HG03159 (cell line): ENCODE results near the gene INO80.

ENCODE experiments used
- ATAC-seq: cut with Tn5 transposase; IDR thresholded peaks from one replicate; pipeline ENCODE4 v1.9.1; 2021; ENCODE audit warnings: mild to moderate bottlenecking, moderate library complexity; ENCODE audit not compliant: unreplicated experiment

Gene INO80

DNA sequence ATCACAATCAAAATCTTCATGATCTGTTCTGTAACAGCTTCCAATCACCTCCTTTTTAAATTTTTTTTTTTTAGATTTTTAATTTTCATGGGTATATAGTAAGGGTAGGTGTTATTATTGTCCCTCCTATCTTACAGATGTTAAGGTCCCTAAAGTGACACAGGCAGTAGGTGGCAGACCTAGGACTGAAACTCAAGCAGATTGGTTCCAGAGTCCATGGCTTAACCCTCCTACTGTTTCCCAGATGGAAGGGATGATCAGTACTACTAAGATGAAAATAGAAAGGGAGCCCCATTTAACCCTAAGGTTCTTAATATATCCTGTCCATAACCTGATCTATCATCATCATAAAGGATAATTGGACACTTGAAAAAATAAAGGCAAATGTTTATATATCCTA lies 105.7 kb downstream of the INO80 start:
- ATAC-seq = no peak

DNA sequence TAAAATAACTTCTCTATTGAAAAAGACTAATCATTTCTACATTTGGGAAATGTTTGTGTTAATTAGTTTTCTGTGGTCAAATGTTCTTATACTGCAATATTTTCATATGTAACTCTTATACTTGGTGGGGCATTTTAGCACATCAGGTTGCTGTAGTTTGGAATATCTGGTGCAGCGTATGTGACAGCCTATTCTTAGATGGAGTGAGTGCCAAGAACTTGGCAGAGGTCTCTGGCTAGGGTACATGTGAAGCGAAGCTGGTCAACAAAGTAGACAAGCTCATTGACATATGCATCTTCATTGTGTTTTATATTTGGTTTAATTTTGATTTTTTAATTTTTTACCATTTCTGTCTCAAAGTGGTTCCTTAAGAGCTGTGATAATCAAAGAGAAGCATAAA lies 109.6 kb downstream of the INO80 start:
- ATAC-seq = no peak

DNA sequence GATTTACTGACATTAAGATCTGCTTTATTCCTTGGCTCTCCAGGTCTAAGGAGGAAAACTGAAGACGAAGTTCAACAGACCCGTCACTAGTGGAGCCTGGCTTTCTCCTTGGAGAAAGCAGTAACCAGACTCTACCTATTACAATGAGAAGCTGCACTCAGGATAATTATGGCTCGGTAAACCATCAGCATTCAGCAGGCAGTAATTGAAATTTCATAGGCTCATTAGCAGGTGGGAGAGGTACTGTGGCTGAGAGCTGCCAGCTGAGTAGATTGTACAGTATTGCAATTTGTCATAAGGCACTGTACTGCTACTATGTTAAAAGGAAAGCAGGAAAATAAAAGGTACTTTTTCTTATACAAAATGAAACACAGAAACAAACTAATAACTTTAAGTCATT lies 111.6 kb downstream of the INO80 start:
- ATAC-seq = no peak

DNA sequence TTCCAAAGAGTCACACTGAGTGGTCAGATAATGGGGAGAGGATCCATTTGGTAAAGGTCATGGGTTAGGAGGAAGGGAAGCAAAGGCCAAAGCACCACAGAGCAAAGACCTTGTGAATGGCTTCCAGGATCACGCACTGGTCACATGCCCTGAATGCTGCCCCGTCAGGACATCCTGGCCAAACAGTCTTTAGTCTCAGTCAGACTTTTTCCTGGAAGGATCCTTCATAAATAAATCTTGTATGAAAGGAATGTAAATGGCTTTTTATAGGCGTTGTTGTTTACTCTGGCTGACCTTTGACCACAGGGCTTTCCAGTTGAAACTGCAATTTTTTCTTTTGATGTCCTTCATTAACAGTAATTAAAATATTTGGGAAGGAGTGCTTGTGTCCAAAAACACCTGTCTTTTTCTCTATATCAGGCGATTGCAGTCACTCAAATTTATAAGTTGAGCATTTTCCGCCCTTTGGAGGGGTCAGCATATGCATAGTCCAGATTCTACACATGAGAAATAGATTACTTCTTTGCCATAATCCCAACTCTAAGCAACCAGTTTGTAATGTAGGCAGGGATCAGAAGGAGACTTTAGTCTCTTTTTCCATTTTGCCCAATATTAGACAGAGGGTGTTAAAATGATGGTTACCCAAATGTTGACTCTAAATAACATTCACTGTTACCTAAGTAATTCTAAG lies 114.4 kb downstream of the INO80 start:
- ATAC-seq = no peak

DNA sequence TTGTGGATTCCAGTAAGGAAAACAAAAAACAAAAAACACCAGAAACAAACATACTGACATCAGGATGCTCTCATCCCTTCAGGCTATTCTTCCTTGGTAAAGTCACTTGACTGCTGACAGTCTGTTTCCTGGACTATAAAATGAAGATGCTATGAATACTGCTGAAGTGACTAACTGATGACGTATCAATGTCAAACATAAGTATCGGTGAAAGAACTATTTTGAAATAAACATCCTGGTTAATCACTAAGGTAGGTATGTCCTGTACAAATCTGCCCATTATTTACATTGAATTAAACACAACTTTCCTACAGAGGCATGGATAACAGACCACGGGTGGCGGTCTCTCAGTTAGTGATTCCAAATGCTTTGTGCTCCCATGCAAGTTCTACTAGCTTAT lies 116.9 kb downstream of the INO80 start:
- no peak for ATAC-seq

DNA sequence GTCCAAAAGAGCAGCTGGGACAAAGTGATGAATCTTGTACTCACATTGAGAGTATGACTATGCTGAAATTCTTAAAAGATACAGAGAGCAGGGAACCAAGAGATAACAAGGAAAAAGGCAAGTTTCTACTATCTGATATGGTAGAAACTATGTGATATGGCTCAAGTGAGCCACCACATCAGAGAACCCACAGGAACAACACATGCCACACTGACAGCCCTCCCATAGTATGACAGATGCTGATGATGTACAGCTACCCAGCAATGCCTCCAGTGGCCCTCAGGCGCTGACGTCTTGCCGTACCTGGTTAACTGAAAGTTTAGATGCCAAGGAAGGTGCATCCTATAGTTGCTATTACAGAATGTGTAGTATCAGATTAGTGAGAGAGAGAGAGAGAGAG lies 120.4 kb downstream of the INO80 start:
- no peak for ATAC-seq

DNA sequence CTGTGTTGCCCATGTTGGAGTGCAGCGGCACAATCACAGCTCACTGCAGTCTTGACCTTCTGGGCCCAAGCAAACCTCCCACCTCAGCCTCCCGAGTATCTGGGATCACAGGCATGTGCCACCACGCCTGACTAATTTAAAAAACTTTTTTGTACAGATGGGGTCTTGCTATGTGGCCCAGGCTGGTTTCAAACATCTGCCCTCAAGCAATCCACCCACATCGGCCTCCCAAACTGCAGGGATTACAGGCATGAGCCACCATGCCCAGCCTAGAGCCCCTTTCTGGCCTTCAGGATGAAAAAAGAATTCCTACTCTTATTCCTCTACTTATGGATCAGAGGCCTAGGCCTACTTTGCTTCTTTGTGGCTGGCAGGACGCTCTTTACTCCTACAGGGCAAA lies 123.3 kb downstream of the INO80 start:
- ATAC-seq = no peak

DNA sequence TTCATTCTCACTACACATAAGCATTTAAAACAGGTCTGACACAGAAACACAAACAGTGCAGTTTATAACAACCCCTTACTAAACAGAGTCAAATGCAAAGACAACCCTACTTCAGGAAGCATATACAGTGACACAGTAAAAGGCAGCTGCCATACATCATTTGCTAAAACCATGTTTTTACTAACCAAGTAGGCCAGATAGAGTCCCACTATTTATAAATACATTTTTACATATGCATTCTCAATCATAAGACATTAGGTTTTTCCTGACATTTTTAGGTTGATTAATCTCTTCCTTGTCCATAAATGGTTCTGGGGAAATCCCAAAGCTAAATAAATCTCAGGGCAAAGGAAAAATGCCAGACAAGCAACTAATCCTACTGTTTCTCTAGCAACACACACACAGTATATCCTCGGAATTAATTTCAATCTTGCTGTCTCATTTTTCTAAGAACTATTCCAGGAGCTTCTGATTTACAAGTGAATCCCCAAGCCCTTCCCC lies 123.8 kb downstream of the INO80 start:
- ATAC-seq = no peak

DNA sequence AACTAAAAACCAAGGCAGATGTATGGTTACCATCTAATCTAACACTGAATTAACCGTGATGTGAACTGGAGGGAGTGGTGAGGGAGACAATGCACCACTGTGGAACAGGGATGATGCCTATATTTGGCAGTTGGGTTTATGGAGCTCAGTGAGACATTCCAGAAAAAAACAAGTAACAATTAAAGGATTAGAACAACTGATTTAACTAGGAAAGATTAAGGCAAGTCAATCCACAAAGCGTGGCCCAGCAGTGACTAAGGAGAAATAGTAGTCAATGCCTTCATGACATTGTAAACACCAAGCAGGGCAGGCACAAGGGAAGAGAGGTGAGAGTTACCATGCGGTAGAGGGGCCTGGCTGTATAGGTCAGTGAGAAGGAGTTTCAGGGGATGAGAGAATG lies 124.7 kb downstream of the INO80 start:
- no peak for ATAC-seq

DNA sequence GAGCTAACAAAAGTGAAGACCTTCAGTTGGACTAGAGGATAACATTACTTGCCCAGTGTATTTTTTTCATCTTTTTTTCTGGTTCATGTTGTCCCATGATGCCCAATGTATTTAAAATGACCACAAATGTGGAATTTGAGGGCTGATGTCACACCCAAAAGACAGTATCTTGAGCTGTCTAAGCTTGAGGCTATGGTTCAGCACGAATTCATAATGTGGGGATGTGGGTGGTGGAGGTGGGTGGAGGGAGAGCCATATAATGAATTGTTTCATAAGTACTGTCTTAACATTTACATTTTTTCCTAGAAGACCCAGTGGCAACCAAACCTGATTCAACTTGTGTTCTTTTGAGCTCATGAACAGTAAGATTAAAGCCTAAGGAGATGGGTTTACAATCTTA lies 125.3 kb downstream of the INO80 start:
- no peak for ATAC-seq

DNA sequence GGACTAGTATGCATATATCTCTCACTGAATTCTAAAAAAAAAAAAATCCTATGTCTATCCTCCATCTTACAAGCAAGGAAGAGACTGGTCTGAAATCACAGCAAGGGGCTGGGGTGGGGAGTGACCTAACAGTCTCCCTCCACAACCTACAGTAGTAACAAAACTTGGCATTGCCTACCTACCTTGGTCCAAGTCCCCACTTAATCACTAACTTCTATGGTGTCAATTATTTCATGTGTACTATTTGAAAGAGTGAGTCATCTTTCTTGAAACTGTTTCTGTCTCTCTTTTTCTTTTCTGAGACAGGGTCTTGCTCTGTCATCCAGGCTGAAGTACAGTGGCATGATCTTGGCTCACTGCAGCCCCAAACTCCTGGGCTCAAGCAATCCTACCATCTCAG lies 126.0 kb downstream of the INO80 start:
- no peak for ATAC-seq

DNA sequence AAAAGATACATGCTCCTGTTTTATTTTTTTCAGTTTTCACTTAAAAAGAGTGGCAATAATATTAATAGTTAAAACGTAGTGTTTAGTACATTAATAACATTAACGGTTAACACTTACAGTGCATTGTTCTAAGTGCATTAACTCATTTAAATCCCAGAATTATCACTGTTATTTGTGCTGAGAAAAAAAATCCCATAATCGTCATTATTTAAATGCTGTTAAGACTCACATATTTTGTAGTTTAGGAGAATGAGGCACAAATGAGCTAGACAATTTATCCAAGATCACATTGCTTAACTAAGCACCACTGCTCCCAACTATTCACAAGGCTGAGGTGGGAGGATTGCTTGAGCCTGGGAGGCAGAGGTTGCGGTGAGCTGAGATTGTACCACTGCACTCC lies 127.9 kb downstream of the INO80 start:
- ATAC-seq = no peak

DNA sequence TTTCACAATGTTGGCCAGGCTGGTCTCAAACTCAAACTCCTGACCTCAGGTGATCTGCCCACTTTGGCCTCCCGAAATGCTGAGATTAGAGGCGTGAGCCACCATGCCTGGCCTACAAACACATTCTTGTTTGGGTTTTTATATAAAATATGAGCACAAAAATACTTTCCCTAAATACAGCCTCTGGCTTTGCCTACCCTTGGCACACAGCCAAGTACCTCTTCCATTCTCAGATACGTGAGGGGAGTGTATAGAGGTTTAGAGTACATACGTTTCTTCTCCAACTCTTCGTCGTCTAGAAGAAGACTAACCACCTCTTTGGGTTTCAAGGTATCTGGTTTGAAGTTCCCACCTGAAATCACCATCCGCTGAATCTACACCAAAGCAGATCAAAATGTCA lies 129.3 kb downstream of the INO80 start:
- no peak for ATAC-seq

DNA sequence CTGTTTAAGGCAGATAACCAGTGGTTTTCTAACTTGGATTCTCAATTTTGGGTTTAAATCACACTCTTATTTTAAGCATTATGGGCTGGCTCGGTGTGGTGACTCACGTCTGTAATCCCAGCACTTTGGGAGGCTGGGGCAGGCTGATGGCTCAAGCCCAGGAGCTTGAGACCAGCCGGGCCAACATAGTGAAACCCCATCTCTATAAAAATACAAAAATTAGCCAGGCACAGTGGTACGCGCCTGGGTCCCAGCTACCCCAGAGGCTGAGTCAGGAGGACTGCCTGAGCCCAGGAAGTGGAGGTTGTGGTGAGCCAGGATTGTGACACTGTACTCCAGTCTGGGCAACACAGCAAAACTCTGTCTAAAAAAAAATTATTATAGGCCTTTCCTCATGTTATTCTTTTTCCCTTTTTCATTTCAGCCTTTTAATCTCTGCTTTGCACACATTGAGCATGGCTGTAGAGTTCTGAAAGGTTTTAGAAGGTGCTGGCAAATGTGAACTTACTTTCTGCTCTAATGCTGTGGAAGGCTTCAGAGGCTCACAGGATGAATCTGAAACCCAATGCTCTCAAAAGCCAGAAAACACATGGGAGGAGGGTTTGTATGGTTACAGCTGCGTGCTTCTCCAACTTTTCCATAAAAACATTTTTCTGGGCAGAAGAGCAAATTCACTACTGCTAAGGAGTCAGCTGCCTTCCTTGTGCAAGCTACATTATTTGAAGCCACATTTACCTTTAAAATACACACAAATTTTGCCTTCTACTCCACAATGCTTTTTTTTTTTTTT lies 130.3 kb downstream of the INO80 start:
- ATAC-seq = no peak

DNA sequence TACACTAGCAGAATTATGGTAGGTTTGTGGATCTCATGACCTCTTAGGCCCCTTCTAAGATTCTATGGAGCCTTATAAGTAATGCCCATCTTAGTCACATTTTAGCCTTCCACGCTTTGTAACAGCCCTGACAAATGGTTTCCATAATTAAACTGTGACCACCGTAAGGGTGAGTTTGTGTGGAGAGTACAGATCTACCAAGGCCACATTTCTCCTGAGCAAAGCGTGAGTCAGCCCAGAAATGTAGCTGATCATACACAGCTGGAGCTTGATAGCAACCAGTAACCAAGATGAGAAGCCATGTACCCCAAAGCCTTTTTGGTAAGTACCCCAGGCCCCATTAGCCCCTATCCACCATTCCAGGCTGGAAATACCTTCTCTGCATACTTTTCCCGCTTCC lies 131.1 kb downstream of the INO80 start:
- no peak for ATAC-seq

DNA sequence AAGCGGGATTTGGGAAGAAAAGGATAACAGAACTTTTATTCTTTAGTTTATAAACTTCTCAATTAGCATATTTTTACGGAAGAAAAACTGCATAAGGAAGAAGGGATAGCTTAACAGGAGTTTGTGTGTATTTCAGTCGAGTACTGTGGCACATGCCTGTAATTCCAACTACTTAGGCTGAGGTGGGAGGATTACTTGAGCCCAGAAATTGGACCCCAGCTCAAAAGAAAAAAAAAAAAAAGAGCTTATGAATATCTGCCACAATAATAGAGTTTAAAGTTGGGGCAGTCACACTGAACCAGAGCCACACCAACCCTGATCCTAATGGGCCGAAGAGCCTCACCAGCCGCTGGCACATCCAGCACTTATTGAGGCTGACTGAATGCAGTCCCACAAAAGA lies 131.7 kb downstream of the INO80 start:
- no peak for ATAC-seq

DNA sequence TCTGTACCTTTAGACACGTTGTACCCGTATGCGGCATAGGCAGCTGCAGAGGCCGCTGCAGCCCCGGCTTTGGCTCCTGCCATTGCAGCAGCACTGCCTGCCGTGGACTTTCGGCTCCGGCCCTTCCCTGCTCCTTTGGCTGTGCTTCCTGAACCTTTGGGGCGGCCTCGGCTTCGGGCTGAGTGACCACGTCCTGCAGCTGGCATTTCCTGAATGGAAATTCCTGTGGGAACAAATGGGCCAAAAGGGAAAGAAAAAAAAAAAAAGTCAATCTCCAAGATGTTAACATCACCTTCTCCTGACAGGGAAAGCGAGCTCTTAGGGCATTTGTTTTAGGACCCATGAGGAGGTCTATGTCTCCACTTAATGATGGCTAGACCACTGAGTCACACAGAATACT lies 133.2 kb downstream of the INO80 start:
- no peak for ATAC-seq

DNA sequence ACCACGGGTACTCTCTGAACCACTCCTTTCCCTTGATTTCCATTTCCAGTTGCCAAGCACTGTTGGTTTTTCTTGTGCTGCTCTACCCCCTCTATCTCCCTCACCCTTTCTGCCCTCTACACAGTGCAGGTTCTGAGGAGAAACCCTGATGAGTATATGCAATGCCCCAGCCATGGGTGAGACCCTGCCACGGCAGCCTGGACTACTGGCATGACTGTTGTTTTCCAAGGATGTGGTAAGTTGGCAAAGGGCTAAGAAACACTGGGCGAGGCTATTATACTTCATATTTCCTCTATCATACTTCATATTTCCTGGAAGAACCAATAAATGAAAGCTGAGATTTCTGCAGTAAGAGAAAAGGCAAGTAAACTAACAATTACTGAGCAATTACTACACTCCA lies 134.9 kb downstream of the INO80 start:
- ATAC-seq = no peak

DNA sequence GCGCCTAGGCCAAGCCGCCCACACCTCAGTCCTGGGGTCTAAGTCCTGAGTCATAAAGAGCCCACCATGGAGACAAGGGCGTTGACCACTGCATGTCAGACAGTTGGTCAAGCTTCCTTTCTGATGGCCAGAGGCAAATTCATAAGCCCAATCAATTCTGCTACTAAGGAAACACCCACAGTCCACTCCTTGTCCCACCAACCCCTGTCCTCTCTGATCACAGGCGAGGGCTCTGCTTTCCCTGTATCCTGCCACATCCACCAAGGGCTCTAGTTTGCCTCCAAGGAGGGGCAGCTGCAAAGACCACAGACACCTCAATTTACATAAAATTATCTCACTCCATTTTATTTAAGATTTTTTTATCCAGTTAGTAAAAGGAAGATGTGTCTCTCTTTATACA lies 137.5 kb downstream of the INO80 start:
- no peak for ATAC-seq

DNA sequence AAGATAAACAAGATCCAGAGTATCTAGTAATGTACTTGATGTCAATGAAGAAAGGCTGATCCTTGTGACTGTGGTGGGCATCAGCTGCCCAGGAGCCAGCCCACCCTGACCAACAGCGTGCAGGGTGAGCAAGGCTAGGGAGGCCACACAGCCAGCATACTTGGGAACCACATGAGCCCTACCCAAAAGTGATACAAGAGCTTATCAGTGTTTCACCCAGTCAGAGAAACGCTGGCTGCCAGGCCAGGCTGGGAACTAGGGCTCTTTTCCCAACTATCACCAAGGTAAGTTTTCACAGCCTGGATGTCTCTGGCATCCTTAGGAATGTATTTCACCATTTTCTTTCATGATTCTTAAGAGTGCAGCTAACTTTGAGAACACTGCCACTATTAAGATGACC lies 137.9 kb downstream of the INO80 start:
- ATAC-seq = no peak

DNA sequence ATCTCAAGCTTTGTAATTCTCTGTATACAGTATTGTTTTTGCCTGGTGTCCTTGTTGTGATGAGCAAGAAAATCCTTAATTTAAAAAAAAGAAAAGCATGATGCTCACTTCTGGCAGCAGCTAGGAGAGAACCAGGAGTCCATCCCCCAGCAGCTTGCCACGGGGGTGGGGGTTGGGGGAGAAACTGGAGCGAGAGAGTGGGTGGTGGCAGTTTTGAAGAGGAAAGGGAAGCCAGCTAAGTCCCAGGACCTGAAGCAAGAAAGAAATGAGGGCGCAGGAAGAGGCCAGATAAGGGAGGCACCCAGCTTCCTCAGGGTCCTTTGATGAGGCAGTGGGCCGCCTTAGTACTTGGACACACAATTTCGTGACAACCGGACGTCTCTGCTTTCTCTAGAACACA lies 139.3 kb downstream of the INO80 start:
- no peak for ATAC-seq

DNA sequence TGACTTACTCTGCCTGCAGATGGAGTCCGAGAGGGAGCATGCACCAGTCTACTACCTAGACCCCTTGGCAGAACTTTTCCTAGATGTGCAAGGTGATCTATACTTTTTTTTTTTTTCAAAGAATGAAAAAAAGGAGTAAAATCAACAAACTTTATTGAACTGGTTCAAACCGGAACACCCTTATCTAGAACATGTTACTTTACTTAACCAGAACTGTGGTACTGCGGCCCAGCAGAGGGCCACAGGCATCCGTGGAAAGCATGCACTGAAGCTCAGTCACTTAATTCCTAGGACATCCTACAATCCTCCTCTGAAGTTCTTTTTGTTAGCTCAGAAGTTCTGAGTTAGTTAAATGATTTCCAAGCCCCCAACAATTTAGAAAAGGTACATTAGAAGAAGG lies 141.2 kb downstream of the INO80 start:
- no peak for ATAC-seq

DNA sequence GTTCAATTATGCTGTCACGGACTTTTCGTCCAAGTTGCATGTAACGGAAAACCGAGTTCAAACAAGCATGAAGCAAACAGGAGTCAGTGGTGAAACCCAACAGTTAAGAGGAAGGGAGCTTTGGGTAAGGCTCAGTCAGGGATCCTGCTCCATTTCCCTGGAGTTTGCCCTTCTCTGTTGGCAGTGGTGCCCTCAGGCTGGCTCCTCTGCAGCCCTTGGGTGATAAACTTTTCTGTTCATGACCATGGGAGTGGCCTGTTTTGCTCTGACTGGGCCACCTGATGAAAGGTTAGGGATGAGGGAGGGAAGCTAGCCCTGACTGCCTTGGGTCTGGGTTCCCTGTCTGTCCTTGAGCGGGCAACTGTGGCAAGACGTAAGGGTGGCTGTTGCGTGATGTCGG lies 146.7 kb downstream of the INO80 start:
- no peak for ATAC-seq
